GM19463 (cell line): ENCODE measurements around the gene KDM4B.

Experiments used
- ATAC-seq: cut with Tn5 transposase; IDR thresholded peaks from one replicate; pipeline ENCODE4 v1.9.1; 2021; ENCODE audit warnings: mild to moderate bottlenecking, moderate library complexity; ENCODE audit not compliant: unreplicated experiment

The KDM4B gene

GRCh38 chr19:5031231-5032100 is 62.6 kb downstream of the KDM4B start:
- no peak for ATAC-seq

GRCh38 chr19:5032101-5032967 is 63.4 kb downstream of the KDM4B start:
- ATAC-seq = no peak

GRCh38 chr19:5035105-5035761 is 66.3 kb downstream of the KDM4B start:
- ATAC-seq = no peak

- no peak for ATAC-seq
Measured at GRCh38 chr19:5035793-5036697, 67.1 kb downstream of the KDM4B start.

GRCh38 chr19:5036698-5037563 is 68.0 kb downstream of the KDM4B start:
- no peak for ATAC-seq

GRCh38 chr19:5037936-5038335 is 69.0 kb downstream of the KDM4B start:
- no peak for ATAC-seq

GRCh38 chr19:5038631-5039271 is 69.8 kb downstream of the KDM4B start:
- no peak for ATAC-seq

GRCh38 chr19:5039642-5040543 is 71.0 kb downstream of the KDM4B start:
- no peak for ATAC-seq

- ATAC-seq = no peak
Measured at GRCh38 chr19:5040544-5041167, 71.7 kb downstream of the KDM4B start.

- ATAC-seq = no peak
Measured at GRCh38 chr19:5041168-5041912, 72.4 kb downstream of the KDM4B start.

- ATAC-seq = no peak
Measured at GRCh38 chr19:5041913-5042187, 72.9 kb downstream of the KDM4B start.

GRCh38 chr19:5042556-5042955 is 73.6 kb downstream of the KDM4B start:
- no peak for ATAC-seq

GRCh38 chr19:5045029-5045428 is 76.1 kb downstream of the KDM4B start:
- ATAC-seq = no peak

GRCh38 chr19:5045956-5046338 is 77.0 kb downstream of the KDM4B start:
- ATAC-seq = no peak

- ATAC-seq = no peak
Measured at GRCh38 chr19:5046339-5047039, 77.6 kb downstream of the KDM4B start.

- ATAC-seq = no peak
Measured at GRCh38 chr19:5047251-5047935, 78.5 kb downstream of the KDM4B start.
